ENCODE measurements around the gene CST1.

Gene CST1

GRCh38 chr20:23702021-23702420, 48.7 kb downstream of the CST1 start:
- no peak for DNase-seq (ENCODE audit: low read depth)

GRCh38 chr20:23700931-23701330, 49.8 kb downstream of the CST1 start:
- DNase-seq (ENCODE audit: low read depth) = no peak

GRCh38 chr20:23697947-23698346, 52.8 kb downstream of the CST1 start:
- DNase-seq (ENCODE audit: low read depth) = no peak

Data from activated gamma-delta T cell treated with anti-CD3 and anti-CD28 coated beads, Interleukin-2, amount 50 U/mL, for 16 hours (primary cell).